B cell (primary cell): ENCODE data around the gene DUS2. TPM values are rescaled to one million over a fixed set of nuclear protein-coding genes. Genes with fewer than 3 reads are reported as not detected.

Source experiments
- ATAC-seq: fragments of 200-7000 bp; cut with Tn5 transposase; one replicate; pipeline ENCODE4 v1.10.0; 2021; ENCODE audit warnings: low read depth, mild to moderate bottlenecking, moderate number of reproducible peaks, moderate library complexity
- CTCF ChIA-PET: fragments of 350-600 bp; sonication (Branson Sonifier 250); formaldehyde crosslinking; loops from one replicate; lab custom pipeline; 2021; ENCODE audit warnings: antibody characterized with exemption, inconsistent platforms; lab: Charles Lee
- POLR2A ChIA-PET: fragments of 350-600 bp; sonication (Branson Sonifier 250); formaldehyde crosslinking; loops from one replicate; lab custom pipeline; 2021; ENCODE audit warnings: antibody characterized with exemption; lab: Charles Lee
- DNase-seq: peaks from one replicate; pipeline ENCODE4 v3.0.0; 2013
- H2AFZ ChIP-seq: 2 replicates; pipeline ENCODE4 v1.6.1; 2012; ENCODE audit warnings: mild to moderate bottlenecking, low read depth, low read length; ENCODE audit not compliant: insufficient read depth, poor library complexity, severe bottlenecking
- H3K27ac ChIP-seq, 2 donors: 1 replicate in 1 of 2; 2 replicates in 1 of 2; pipeline ENCODE4 v1.5.1; 2012 to 2013; ENCODE audit warnings: low read length in 2 of 2, mild to moderate bottlenecking in 2 of 2, moderate library complexity in 1 of 2
- H3K27me3 ChIP-seq, 4 experiments: fragments of 200-600 bp in 1 of 4; sonication (generic) in 1 of 4; replicated peaks in 1 of 4; 1 replicate in 2 of 4; 2 replicates in 2 of 4; pipeline versions ENCODE4 v1.6.1 to v1.7.0; 2013 to 2016; ENCODE audit warnings: low read length in 3 of 4, mild to moderate bottlenecking in 2 of 4, mixed read lengths in 1 of 4, moderate library complexity in 1 of 4; ENCODE audit not compliant: insufficient read depth in 4 of 4, control insufficient read depth in 3 of 4; ENCODE audit errors: control extremely low read depth in 1 of 4
- H3K36me3 ChIP-seq, 2 experiments: replicated peaks in 1 of 2; 1 replicate in 1 of 2; 2 replicates in 1 of 2; pipeline versions ENCODE4 v1.6.1 to v1.7.1; 2013; ENCODE audit warnings: low read length in 1 of 2; ENCODE audit not compliant: insufficient read depth in 2 of 2, control insufficient read depth in 1 of 2; ENCODE audit errors: control extremely low read depth in 1 of 2, extremely low read depth in 1 of 2
- H3K4me1 ChIP-seq, 2 donors: fragments of 200-600 bp in 1 of 2; sonication (generic) in 1 of 2; 1 replicate in 1 of 2; 2 replicates in 1 of 2; pipeline versions ENCODE4 v1.5.1 to v1.6.1; 2013 to 2017; ENCODE audit warnings: low read length in 2 of 2; ENCODE audit not compliant: control insufficient read depth in 2 of 2, insufficient read depth in 2 of 2
- H3K4me2 ChIP-seq: replicated peaks from 2 replicates; pipeline ENCODE3; 2012; ENCODE audit warnings: mild to moderate bottlenecking, low read depth, low read length; ENCODE audit not compliant: poor library complexity, severe bottlenecking
- H3K4me3 ChIP-seq, 5 experiments: fragments of 200-600 bp in 1 of 5; sonication (generic) in 1 of 5; 1 replicate in 3 of 5; 2 replicates in 2 of 5; pipeline versions ENCODE4 v1.5.1 to v1.7.0; 2011 to 2016; ENCODE audit warnings: low read length in 4 of 5, mild to moderate bottlenecking in 4 of 5, low read depth in 2 of 5, control low read depth in 1 of 5, moderate library complexity in 1 of 5; ENCODE audit not compliant: insufficient read depth in 1 of 5; ENCODE audit errors: control extremely low read depth in 1 of 5, extremely low read depth in 1 of 5
- H3K79me2 ChIP-seq: fragments of 200-600 bp; sonication (generic); one replicate; pipeline ENCODE4 v1.6.0; 2016; ENCODE audit warnings: low read length; ENCODE audit not compliant: control insufficient read depth, insufficient read depth
- H3K9ac ChIP-seq: fragments of 200-600 bp; sonication (generic); 2 replicates; pipeline ENCODE4 v1.6.1; 2017; ENCODE audit warnings: mild to moderate bottlenecking, low read length, moderate library complexity
- H3K9me3 ChIP-seq, 3 donors: one replicate each; pipeline versions ENCODE4 v1.6.1 to v1.7.1; 2013; ENCODE audit warnings: low read length in 2 of 3; ENCODE audit not compliant: control insufficient read depth in 2 of 3, insufficient read depth in 1 of 3; ENCODE audit errors: control extremely low read depth in 1 of 3
- H4K20me1 ChIP-seq: 2 replicates; pipeline ENCODE4 v1.6.0; 2012; ENCODE audit warnings: mild to moderate bottlenecking, low read length; ENCODE audit not compliant: insufficient read depth, control insufficient read depth, poor library complexity, severe bottlenecking
- H3K27ac Mint-ChIP-seq: one replicate; pipeline ENCODE4 v1.8.0; 2021; ENCODE audit warnings: mixed read lengths
- H3K27me3 Mint-ChIP-seq: one replicate; pipeline ENCODE4 v1.8.0; 2021; ENCODE audit warnings: mixed read lengths
- H3K4me1 Mint-ChIP-seq: one replicate; pipeline ENCODE4 v1.8.0; 2021; ENCODE audit warnings: mixed read lengths
- H3K4me3 Mint-ChIP-seq: one replicate; pipeline ENCODE4 v1.8.0; 2021; ENCODE audit warnings: mixed read lengths
- H3K9me3 Mint-ChIP-seq: one replicate; pipeline ENCODE4 v1.8.0; 2022; ENCODE audit warnings: mixed read lengths; ENCODE audit not compliant: insufficient read depth
- EZH2 ChIP-seq: IDR thresholded peaks from 2 replicates; pipeline ENCODE4 v1.6.1; 2012; ENCODE audit warnings: borderline replicate concordance, low read depth, mild to moderate bottlenecking, moderate library complexity, low read length; ENCODE audit not compliant: insufficient read depth, poor library complexity, severe bottlenecking
- WGBS: methylation state at CpG from one replicate; pipeline ENCODE4 v1.1.5; 2013; ENCODE audit warnings: missing lambda C conversion rate; ENCODE audit not compliant: insufficient coverage; 5-methylcytosine and 5-hydroxymethylcytosine counted together
- intact Hi-C: fragments of 100-400 bp; cut with micrococcal nuclease; formaldehyde crosslinking; loops from one replicate; pipeline ENCODE4 v1.10.0; 2022
- polyA plus RNA-seq: library from polyadenylated mRNA; depleted of rRNA; stranded (reverse); fragments of >200 nt; gene quantifications from 2 replicates; pipeline ENCODE4 v1.2.3, GENCODE V29; 2012
- total RNA-seq, 2 donors: library from RNA; stranded (reverse); fragments of 120-200 nt in 1 of 2; gene quantifications; 1 replicate in 1 of 2; 2 replicates in 1 of 2; pipeline versions ENCODE4 v1.2.3 to v1.2.4, GENCODE V29; 2013 to 2022
- TF ChIP-seq, protein P1 (sequence below): fragments of 200-600 bp; IDR thresholded peaks from one replicate; pipeline ENCODE4 v1.8.0; 2022; ENCODE audit warnings: antibody characterized with exemption, mild to moderate bottlenecking

DUS2 gene
- total and polyA plus RNA-seq, 2 donors (not counting 1 experiment from before 2014, with no cell fraction given) = 61.1 to 93.0 TPM

DNA sequence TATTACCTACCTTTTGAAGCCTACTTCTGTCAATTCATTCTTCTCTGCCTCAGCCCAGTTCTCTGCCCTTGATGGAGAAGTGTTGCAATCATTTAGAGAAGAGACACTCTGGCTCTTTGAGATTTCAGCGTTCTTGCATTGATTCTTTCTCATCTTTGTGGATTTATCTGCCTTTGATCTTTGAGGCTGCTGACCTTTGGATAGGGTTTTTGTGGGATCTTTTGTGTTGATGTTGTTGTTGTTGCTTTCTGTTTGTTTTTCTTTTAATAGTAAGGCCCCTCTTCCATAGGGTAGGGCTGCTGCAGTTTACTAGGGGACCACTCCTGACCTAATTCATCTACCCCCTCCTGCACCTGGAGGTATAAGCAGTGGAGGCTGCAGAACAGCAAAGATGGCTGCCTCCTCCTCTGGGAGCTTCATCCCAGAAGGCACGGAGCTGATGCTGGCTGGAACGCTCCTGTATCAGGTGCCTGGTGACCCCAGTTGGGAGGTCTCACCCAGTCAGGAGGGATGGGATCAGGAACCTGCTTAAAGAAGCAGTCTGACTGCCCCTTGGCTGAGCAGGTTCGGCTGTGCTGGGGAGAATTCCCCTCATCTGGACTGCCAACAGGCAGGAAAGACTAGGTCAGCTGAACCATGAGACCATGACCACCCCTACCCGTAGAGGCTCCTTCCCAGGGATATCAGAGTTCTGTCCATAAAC lies 90.1 kb downstream of the DUS2 start:
- ChIA-PET POLR2A (interaction anchor here (0.6 to 0.7 kb wide), 2 partner anchors 114 to 692 kb away, joined by 3 read pairs; no protein-coding TSS in a partner anchor), CTCF (interaction anchor here (0.6 to 0.9 kb wide), 4 partner anchors 8 to 115 kb away, joined by 3 to 4 read pairs (median 4); no protein-coding TSS in a partner anchor)
- Histone ChIP-seq H3K79me2 (peaks cover 99% of the 10 kb centered on the region), H2AFZ (no peak overlapping the region), H3K27ac (peak overlapping the region in 1 of 2 donors; percentile 42), H3K4me3 (no peak overlapping the region), H4K20me1 (peaks cover 87% of the 10 kb centered on the region), H3K4me2 (peak overlapping the region; percentile 22), H3K4me1 (peaks cover 35 to 44% of the 10 kb centered on the region in 2 donors), H3K36me3 (peaks cover 1 to 3% of the 10 kb centered on the region in 2 experiments), H3K27me3 (no peaks in the 10 kb centered on the region), H3K9ac (no peak overlapping the region), H3K9me3 (peaks cover 3 to 9% (median 5%) of the 10 kb centered on the region in 3 donors)
- ATAC-seq (no peak), DNase-seq (no peak)
- H3K4me3 Mint-ChIP-seq = no peak overlapping the region
- 90% methylated on average over 5 of the region's 5 CpGs for WGBS
- peak overlapping the region; percentile 23 for H3K27ac Mint-ChIP-seq
- H3K27me3 Mint-ChIP-seq = no peaks in the 10 kb centered on the region
- TF ChIP-seq, protein P1, sequence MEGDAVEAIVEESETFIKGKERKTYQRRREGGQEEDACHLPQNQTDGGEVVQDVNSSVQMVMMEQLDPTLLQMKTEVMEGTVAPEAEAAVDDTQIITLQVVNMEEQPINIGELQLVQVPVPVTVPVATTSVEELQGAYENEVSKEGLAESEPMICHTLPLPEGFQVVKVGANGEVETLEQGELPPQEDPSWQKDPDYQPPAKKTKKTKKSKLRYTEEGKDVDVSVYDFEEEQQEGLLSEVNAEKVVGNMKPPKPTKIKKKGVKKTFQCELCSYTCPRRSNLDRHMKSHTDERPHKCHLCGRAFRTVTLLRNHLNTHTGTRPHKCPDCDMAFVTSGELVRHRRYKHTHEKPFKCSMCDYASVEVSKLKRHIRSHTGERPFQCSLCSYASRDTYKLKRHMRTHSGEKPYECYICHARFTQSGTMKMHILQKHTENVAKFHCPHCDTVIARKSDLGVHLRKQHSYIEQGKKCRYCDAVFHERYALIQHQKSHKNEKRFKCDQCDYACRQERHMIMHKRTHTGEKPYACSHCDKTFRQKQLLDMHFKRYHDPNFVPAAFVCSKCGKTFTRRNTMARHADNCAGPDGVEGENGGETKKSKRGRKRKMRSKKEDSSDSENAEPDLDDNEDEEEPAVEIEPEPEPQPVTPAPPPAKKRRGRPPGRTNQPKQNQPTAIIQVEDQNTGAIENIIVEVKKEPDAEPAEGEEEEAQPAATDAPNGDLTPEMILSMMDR = no peak
- TF ChIP-seq EZH2 = no peak
- peaks cover 74% of the 10 kb centered on the region for H3K4me1 Mint-ChIP-seq
- intact Hi-C loops = no loop called here
- peaks cover 18% of the 10 kb centered on the region for H3K9me3 Mint-ChIP-seq

DNA sequence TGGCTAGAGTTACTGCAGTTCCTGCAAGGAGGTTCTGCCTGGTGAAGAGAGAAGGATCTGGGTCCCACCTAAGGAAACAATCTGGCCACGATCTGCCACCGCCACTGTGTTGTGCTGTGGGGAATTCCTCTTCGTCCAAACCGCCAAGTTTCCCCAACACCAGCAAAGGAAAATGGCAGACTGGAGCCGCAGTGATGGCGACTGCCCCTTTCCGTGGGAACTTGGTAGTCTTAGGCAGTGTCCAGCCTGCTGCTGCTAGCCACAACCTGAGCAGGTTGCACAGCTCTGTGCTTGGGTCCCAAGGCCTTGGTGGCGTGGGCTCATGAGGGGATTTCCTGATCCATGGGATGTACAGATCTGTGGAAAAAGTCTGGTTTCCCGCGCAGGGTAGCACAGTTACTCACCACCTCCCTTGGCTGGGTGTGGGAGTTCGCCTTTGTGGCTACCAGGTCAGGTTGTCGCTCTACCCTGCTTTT lies 90.7 kb downstream of the DUS2 start:
- 97% methylated on average over 12 of the region's 12 CpGs for WGBS
- H3K9ac ChIP-seq = no peak overlapping the region

More for the DNA sequence above, 90.7 kb downstream of the DUS2 start:
- no peak for TF ChIP-seq EZH2
- TF ChIP-seq, protein P1 = no peak
- POLR2A ChIA-PET = no interaction called here
- Histone ChIP-seq H3K27ac (peak overlapping the region in 1 of 2 donors; percentile 42), H3K9me3 (peaks cover 3 to 9% (median 5%) of the 10 kb centered on the region in 3 donors), H3K79me2 (peaks cover 99% of the 10 kb centered on the region), H4K20me1 (peaks cover 85% of the 10 kb centered on the region), H3K4me2 (peak overlapping the region; percentile 22), H3K4me3 (no peak overlapping the region), H3K27me3 (no peaks in the 10 kb centered on the region), H2AFZ (no peak overlapping the region), H3K4me1 (peaks cover 41 to 50% of the 10 kb centered on the region in 2 donors), H3K36me3 (peaks cover 1 to 3% of the 10 kb centered on the region in 2 experiments)
- Mint-ChIP-seq H3K4me3 (no peak overlapping the region), H3K4me1 (peaks cover 74% of the 10 kb centered on the region), H3K9me3 (peaks cover 16% of the 10 kb centered on the region), H3K27me3 (no peaks in the 10 kb centered on the region), H3K27ac (no peak overlapping the region)
- intact Hi-C loops = no loop called here
- ATAC-seq = no peak
- CTCF ChIA-PET = interaction anchor here (0.9 kb wide), 1 partner anchor 10 kb away, joined by 4 read pairs; no protein-coding TSS in a partner anchor
- DNase-seq = no peak
